Natural killer cell (primary cell): ENCODE results near the gene CFAP92. TPM values are rescaled to one million over a fixed set of nuclear protein-coding genes. Genes with fewer than 3 reads are reported as not detected.
"Not testable (repeated sequence)": the region's sequence is repeated elsewhere in the genome, so short reads cannot be mapped to it uniquely, and the experiment has no call there.

ENCODE experiments used
- ATAC-seq, 3 donors: fragments of 150-1000 bp in 2 of 3; fragments of 200-7000 bp in 1 of 3; cut with Tn5 transposase; 1 replicate in 1 of 3; 2 replicates in 2 of 3; pipeline ENCODE4 v1.10.0; 2021; ENCODE audit warnings: mild to moderate bottlenecking in 2 of 3, moderate library complexity in 2 of 3
- DNase-seq, 2 donors: peaks; one replicate each; pipeline versions ENCODE4 v3.0.0 to v3.0.0-alpha.2; 2013 to 2021; ENCODE audit warnings: mixed read lengths in 1 of 2
- H3K27ac ChIP-seq: one replicate; pipeline ENCODE4 v1.5.1; 2013; ENCODE audit warnings: mild to moderate bottlenecking, low read length
- H3K27me3 ChIP-seq: one replicate; pipeline ENCODE4 v1.6.1; 2013; ENCODE audit warnings: low read length; ENCODE audit not compliant: control insufficient read depth, insufficient read depth
- H3K36me3 ChIP-seq: one replicate; pipeline ENCODE4 v1.6.1; 2013; ENCODE audit warnings: low read length; ENCODE audit not compliant: control insufficient read depth, insufficient read depth
- H3K4me1 ChIP-seq: one replicate; pipeline ENCODE4 v1.6.1; 2013; ENCODE audit warnings: low read length; ENCODE audit not compliant: control insufficient read depth, insufficient read depth
- H3K4me3 ChIP-seq: one replicate; pipeline ENCODE4 v1.5.1; 2013; ENCODE audit warnings: low read length
- H3K9me3 ChIP-seq: one replicate; pipeline ENCODE4 v1.6.1; 2013; ENCODE audit warnings: low read length; ENCODE audit not compliant: control insufficient read depth, insufficient read depth
- H3K27ac Mint-ChIP-seq, 2 donors: one replicate each; pipeline ENCODE4 v1.8.0; 2022; ENCODE audit warnings: mild to moderate bottlenecking in 2 of 2, mixed read lengths in 2 of 2, moderate library complexity in 1 of 2
- H3K27me3 Mint-ChIP-seq, 2 donors: one replicate each; pipeline ENCODE4 v1.8.0; 2022; ENCODE audit warnings: low read depth in 2 of 2, mixed read lengths in 2 of 2
- H3K36me3 Mint-ChIP-seq: one replicate; pipeline ENCODE4 v1.8.0; 2022; ENCODE audit warnings: mixed read lengths
- H3K4me1 Mint-ChIP-seq, 2 donors: one replicate each; pipeline ENCODE4 v1.8.0; 2022; ENCODE audit warnings: mixed read lengths in 2 of 2
- H3K4me3 Mint-ChIP-seq: one replicate; pipeline ENCODE4 v1.8.0; 2022; ENCODE audit warnings: mild to moderate bottlenecking, moderate library complexity, mixed read lengths
- H3K9me3 Mint-ChIP-seq, 2 donors: one replicate each; pipeline ENCODE4 v1.8.0; 2022; ENCODE audit warnings: mixed read lengths in 2 of 2
- CTCF ChIP-seq: fragments of 200-600 bp; IDR thresholded peaks from one replicate; pipeline ENCODE4 v1.8.0; 2022; ENCODE audit warnings: antibody characterized with exemption
- WGBS: methylation state at CpG from one replicate; pipeline ENCODE4 v1.1.7; 2013; ENCODE audit warnings: missing lambda C conversion rate; ENCODE audit not compliant: insufficient coverage; 5-methylcytosine and 5-hydroxymethylcytosine counted together
- intact Hi-C: fragments of 100-400 bp; cut with micrococcal nuclease; formaldehyde crosslinking; loops from one replicate; pipeline ENCODE4 v1.14.2; 2022
- total RNA-seq, 4 donors: library from RNA; stranded (reverse); fragments of 120-200 nt in 1 of 4; gene quantifications; one replicate each; pipeline versions ENCODE4 v1.2.3 to v1.2.4, GENCODE V29; 2013 to 2022

CFAP92 gene
- total RNA-seq, 3 donors from 2014 or later (not counting 1 experiment from before 2014, with no cell fraction given) = 0.26 to 0.43 (median 0.41) TPM

- Histone ChIP-seq H3K4me1 (no peaks in the 10 kb centered on the region), H3K4me3 (no peak overlapping the region), H3K27ac (no peak overlapping the region), H3K36me3 (no peaks in the 10 kb centered on the region), H3K27me3 (no peaks in the 10 kb centered on the region), H3K9me3 (no peaks in the 10 kb centered on the region)
- Mint-ChIP-seq H3K27ac (no peak overlapping the region), H3K9me3 (no peaks in the 10 kb centered on the region), H3K36me3 (no peaks in the 10 kb centered on the region), H3K4me1 (peaks cover 0 to under 1% of the 10 kb centered on the region in 2 donors), H3K4me3 (no peak overlapping the region), H3K27me3 (peaks cover 12 to 16% of the 10 kb centered on the region in 2 donors)
- intact Hi-C loops = no loop called here
- WGBS = 89% methylated on average over 1 of the region's 4 CpGs
- no peak for TF ChIP-seq CTCF
- ATAC-seq (no peak), DNase-seq (no peak)
Measured at GRCh38 chr3:128870347-128870746, 123.5 kb downstream of the CFAP92 start.

- Histone ChIP-seq H3K4me3 (no peak overlapping the region), H3K27ac (no peak overlapping the region), H3K27me3 (no peaks in the 10 kb centered on the region), H3K9me3 (no peaks in the 10 kb centered on the region), H3K36me3 (no peaks in the 10 kb centered on the region), H3K4me1 (no peaks in the 10 kb centered on the region)
- no peaks in the 10 kb centered on the region for H3K27me3 Mint-ChIP-seq
- no peaks in the 10 kb centered on the region for H3K9me3 Mint-ChIP-seq
- no peak for ATAC-seq
- H3K27ac Mint-ChIP-seq = no peak overlapping the region
- no peaks in the 10 kb centered on the region for H3K4me1 Mint-ChIP-seq
- H3K4me3 Mint-ChIP-seq = no peak overlapping the region
- no peak for TF ChIP-seq CTCF
- H3K36me3 Mint-ChIP-seq = no peaks in the 10 kb centered on the region
- WGBS = 81% methylated on average over 4 of the region's 4 CpGs
- intact Hi-C loops = no loop called here
- DNase-seq = no peak
Measured at GRCh38 chr3:128867200-128868125, 126.4 kb downstream of the CFAP92 start.

GRCh38 chr3:128864849-128865804 lies 128.7 kb downstream of the CFAP92 start:
- H3K27ac ChIP-seq, H3K27me3 Mint-ChIP-seq, H3K36me3 Mint-ChIP-seq, DNase-seq, H3K27me3 ChIP-seq, H3K4me3 ChIP-seq, H3K36me3 ChIP-seq, H3K4me3 Mint-ChIP-seq, ATAC-seq, H3K4me1 Mint-ChIP-seq, H3K9me3 Mint-ChIP-seq, H3K4me1 ChIP-seq, H3K27ac Mint-ChIP-seq, intact Hi-C loops: not testable (repeated sequence)
- whole genome bisulfite sequencing = 72% methylated on average over 19 of the region's 25 CpGs
- H3K9me3 ChIP-seq = peaks cover 13% of the 10 kb centered on the region

GRCh38 chr3:128864351-128864811 lies 129.5 kb downstream of the CFAP92 start:
- Mint-ChIP-seq H3K27me3 (no peaks in the 10 kb centered on the region), H3K27ac (no peak overlapping the region), H3K4me3 (no peak overlapping the region), H3K4me1 (no peaks in the 10 kb centered on the region), H3K36me3 (no peaks in the 10 kb centered on the region), H3K9me3 (peaks cover 4 to 8% of the 10 kb centered on the region in 2 donors)
- Histone ChIP-seq H3K4me1 (no peaks in the 10 kb centered on the region), H3K9me3 (peaks cover 20% of the 10 kb centered on the region), H3K27ac (no peak overlapping the region), H3K36me3 (no peaks in the 10 kb centered on the region), H3K27me3 (no peaks in the 10 kb centered on the region), H3K4me3 (no peak overlapping the region)
- intact Hi-C loops = no loop called here
- no peak for ATAC-seq
- TF ChIP-seq CTCF = no peak
- WGBS = 27% methylated on average over 11 of the region's 11 CpGs
- no peak for DNase-seq
